Activated CD4-positive, alpha-beta T cell treated with anti-CD3 and anti-CD28 coated beads, Interleukin-2, amount 10 ng/mL, durations not matched to agents 24 days and 14 days (primary cell): Measurements from ENCODE around the gene TIAM1. TPM values are rescaled to one million over a fixed set of nuclear protein-coding genes. Genes with fewer than 3 reads are reported as not detected.

ENCODE experiments used
- DNase-seq: peaks from one replicate; pipeline ENCODE4 v3.0.0; 2022
- H3K27ac Mint-ChIP-seq: one replicate; pipeline ENCODE4 v1.8.0; 2022; ENCODE audit warnings: mild to moderate bottlenecking, mixed read lengths
- H3K27me3 Mint-ChIP-seq: one replicate; pipeline ENCODE4 v1.8.0; 2022; ENCODE audit warnings: mixed read lengths
- H3K36me3 Mint-ChIP-seq: one replicate; pipeline ENCODE4 v1.8.0; 2022; ENCODE audit warnings: low read depth, mild to moderate bottlenecking, mixed read lengths
- H3K4me1 Mint-ChIP-seq: one replicate; pipeline ENCODE4 v1.8.0; 2021; ENCODE audit warnings: mixed read lengths
- H3K4me3 Mint-ChIP-seq: one replicate; pipeline ENCODE4 v1.8.0; 2022; ENCODE audit warnings: mild to moderate bottlenecking, moderate library complexity, mixed read lengths
- H3K9me3 Mint-ChIP-seq: one replicate; pipeline ENCODE4 v1.8.0; 2021; ENCODE audit warnings: mixed read lengths
- intact Hi-C: fragments of 100-400 bp; cut with micrococcal nuclease; formaldehyde crosslinking; loops from one replicate; pipeline ENCODE4 v1.15.1; 2023
- total RNA-seq: library from RNA; stranded (reverse); gene quantifications from 2 replicates; pipeline ENCODE4 v1.2.3, GENCODE V29; 2022

The TIAM1 gene
- total RNA-seq, 1 donor from 2014 or later: 104 TPM

GRCh38 chr21:31298618-31299269 is 45.3 kb downstream of the TIAM1 start:
- Mint-ChIP-seq H3K4me3 (no peak overlapping the region), H3K4me1 (peaks cover 28% of the 10 kb centered on the region), H3K27me3 (no peaks in the 10 kb centered on the region), H3K9me3 (peaks cover 4% of the 10 kb centered on the region), H3K36me3 (peaks cover 18% of the 10 kb centered on the region), H3K27ac (no peak overlapping the region)
- intact Hi-C loops: no loop called here
- no peak for DNase-seq

DNA sequence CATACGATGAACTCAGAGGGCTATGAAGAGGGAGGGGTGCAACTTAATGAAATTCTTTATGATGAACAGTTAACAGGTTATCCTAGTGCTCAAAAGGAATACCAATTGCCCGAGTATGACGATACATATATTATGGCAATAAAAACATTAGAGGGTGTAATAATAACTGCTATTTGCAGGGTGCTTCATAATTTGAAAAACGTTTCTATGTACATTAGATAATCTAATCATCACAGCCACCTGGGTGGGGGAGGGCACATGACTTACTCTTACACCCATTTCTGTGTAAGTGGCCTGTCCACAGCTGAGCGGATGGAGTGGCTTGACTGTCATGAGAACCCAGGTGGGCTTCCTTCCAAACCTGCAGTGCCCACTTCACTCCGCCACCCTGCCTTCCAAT is 46.3 kb downstream of the TIAM1 start:
- H3K4me3 Mint-ChIP-seq: no peak overlapping the region
- H3K36me3 Mint-ChIP-seq: peaks cover 24% of the 10 kb centered on the region
- H3K27ac Mint-ChIP-seq: no peak overlapping the region
- peaks cover 33% of the 10 kb centered on the region for H3K4me1 Mint-ChIP-seq
- intact Hi-C loops: no loop called here
- no peak for DNase-seq
- peaks cover 8% of the 10 kb centered on the region for H3K9me3 Mint-ChIP-seq
- no peaks in the 10 kb centered on the region for H3K27me3 Mint-ChIP-seq

DNA sequence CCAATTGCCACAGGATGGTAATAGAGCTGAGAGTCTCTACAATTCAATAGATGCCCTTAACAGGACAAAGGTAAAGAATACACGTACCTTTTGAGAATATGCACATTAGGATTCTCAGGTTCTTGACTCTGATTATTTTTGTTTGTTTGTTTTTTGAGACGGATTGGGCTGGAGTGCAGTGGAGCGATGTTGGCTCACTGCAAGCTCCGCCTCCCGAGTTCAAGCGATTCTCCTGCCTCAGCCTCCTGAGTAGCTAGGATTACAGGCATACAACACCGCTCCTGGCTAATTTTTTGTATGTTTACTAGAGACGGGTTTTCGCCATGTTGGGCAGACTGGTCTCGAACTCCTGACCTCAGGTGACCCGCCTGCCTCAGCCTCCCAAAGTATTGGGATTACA is 48.4 kb downstream of the TIAM1 start:
- Mint-ChIP-seq H3K4me1 (peaks cover 45% of the 10 kb centered on the region), H3K36me3 (peaks cover 34% of the 10 kb centered on the region)

GRCh38 chr21:31294691-31295090 is 49.4 kb downstream of the TIAM1 start:
- Mint-ChIP-seq H3K27ac (no peak overlapping the region), H3K36me3 (peaks cover 37% of the 10 kb centered on the region), H3K4me3 (no peak overlapping the region), H3K27me3 (no peaks in the 10 kb centered on the region), H3K9me3 (peaks cover 8% of the 10 kb centered on the region), H3K4me1 (peaks cover 46% of the 10 kb centered on the region)
- intact Hi-C loops: loop anchor here (1.0 to 2.0 kb wide), 5 partner anchors 32 to 576 kb away; partner anchors contain the start of genes KRTAP21-3, SOD1 and TIAM1
- DNase-seq: no peak

More for the DNA sequence above, 48.4 kb downstream of the TIAM1 start:
- Mint-ChIP-seq H3K4me3 (no peak overlapping the region), H3K27me3 (no peaks in the 10 kb centered on the region), H3K9me3 (peaks cover 8% of the 10 kb centered on the region), H3K27ac (no peak overlapping the region)
- intact Hi-C loops: loop anchor here (2.0 kb wide), 1 partner anchor 259 kb away; no protein-coding TSS in a partner anchor
- DNase-seq: no peak

GRCh38 chr21:31293986-31294385 is 50.1 kb downstream of the TIAM1 start:
- intact Hi-C loops: loop anchor here (1.0 to 2.0 kb wide), 5 partner anchors 32 to 576 kb away; partner anchors contain the start of genes KRTAP21-3, SOD1 and TIAM1
- peak overlapping the region; percentile 54 for H3K4me3 Mint-ChIP-seq
- DNase-seq: peak; percentile 58
- peaks cover 36% of the 10 kb centered on the region for H3K36me3 Mint-ChIP-seq
- peak overlapping the region; percentile 87 for H3K27ac Mint-ChIP-seq
- peaks cover 8% of the 10 kb centered on the region for H3K9me3 Mint-ChIP-seq
- H3K4me1 Mint-ChIP-seq: peaks cover 44% of the 10 kb centered on the region
- no peaks in the 10 kb centered on the region for H3K27me3 Mint-ChIP-seq

- intact Hi-C loops: no loop called here
- H3K4me1 Mint-ChIP-seq: peaks cover 36% of the 10 kb centered on the region
- H3K36me3 Mint-ChIP-seq: peaks cover 41% of the 10 kb centered on the region
- no peak for DNase-seq
- H3K27ac Mint-ChIP-seq: no peak overlapping the region
- no peaks in the 10 kb centered on the region for H3K27me3 Mint-ChIP-seq
- peaks cover 18% of the 10 kb centered on the region for H3K9me3 Mint-ChIP-seq
- H3K4me3 Mint-ChIP-seq: no peak overlapping the region
These were observed 53.3 kb downstream of the TIAM1 start for GRCh38 chr21:31290765-31291164.

GRCh38 chr21:31289702-31290101 is 54.4 kb downstream of the TIAM1 start:
- Mint-ChIP-seq H3K9me3 (peaks cover 18% of the 10 kb centered on the region), H3K27me3 (no peaks in the 10 kb centered on the region), H3K36me3 (peaks cover 45% of the 10 kb centered on the region), H3K4me3 (no peak overlapping the region), H3K27ac (no peak overlapping the region), H3K4me1 (peaks cover 37% of the 10 kb centered on the region)
- DNase-seq: no peak
- intact Hi-C loops: no loop called here

DNA sequence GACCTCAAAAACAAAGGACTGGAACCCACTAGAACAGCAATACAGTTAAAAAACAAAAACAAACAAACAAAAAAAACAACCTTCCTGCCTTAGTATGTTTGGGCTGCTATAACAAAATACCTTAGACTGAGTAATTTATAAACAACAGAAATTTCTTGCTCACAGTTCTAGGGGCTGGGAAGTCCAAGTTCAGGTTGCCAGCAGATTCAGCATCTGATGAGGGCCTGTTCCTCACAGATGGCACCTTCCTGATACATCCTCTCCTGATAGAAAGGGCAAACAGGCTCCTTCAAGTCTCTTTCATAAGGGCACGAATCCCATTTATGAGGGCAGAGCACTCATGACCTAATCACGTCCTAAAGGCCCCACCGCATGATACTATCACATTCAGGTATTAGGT is 55.9 kb downstream of the TIAM1 start:
- intact Hi-C loops: no loop called here
- Mint-ChIP-seq H3K9me3 (peaks cover 16% of the 10 kb centered on the region), H3K27me3 (no peaks in the 10 kb centered on the region), H3K36me3 (peaks cover 38% of the 10 kb centered on the region), H3K4me1 (peaks cover 26% of the 10 kb centered on the region), H3K4me3 (no peak overlapping the region), H3K27ac (no peak overlapping the region)
- no peak for DNase-seq

DNA sequence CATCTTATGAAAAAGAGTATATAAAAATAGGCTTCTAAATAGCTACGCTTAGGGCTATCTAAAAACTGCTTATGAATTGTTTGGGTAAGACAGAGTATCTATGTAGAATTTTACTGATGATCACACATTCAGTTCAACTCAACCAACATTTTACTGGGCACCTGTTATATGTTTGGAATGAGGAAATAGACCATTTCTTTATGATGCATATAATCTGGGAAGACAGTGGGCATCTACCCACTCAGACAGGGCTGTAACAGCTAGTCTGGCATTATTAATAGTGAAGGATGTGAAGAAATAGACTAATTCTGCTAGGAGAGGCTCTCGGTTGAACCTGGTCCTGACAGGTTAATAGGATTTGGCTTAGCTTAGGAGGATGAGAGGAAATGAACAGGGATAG is 56.9 kb downstream of the TIAM1 start:
- Mint-ChIP-seq H3K27ac (no peak overlapping the region), H3K9me3 (peaks cover 14% of the 10 kb centered on the region), H3K36me3 (peaks cover 34% of the 10 kb centered on the region), H3K4me3 (no peak overlapping the region), H3K4me1 (peaks cover 30% of the 10 kb centered on the region), H3K27me3 (no peaks in the 10 kb centered on the region)
- no peak for DNase-seq
- intact Hi-C loops: no loop called here

GRCh38 chr21:31286621-31287020 is 57.4 kb downstream of the TIAM1 start:
- no peak for DNase-seq
- no peak overlapping the region for H3K27ac Mint-ChIP-seq
- intact Hi-C loops: no loop called here
- peaks cover 25% of the 10 kb centered on the region for H3K4me1 Mint-ChIP-seq
- peaks cover 16% of the 10 kb centered on the region for H3K9me3 Mint-ChIP-seq
- no peaks in the 10 kb centered on the region for H3K27me3 Mint-ChIP-seq
- peaks cover 34% of the 10 kb centered on the region for H3K36me3 Mint-ChIP-seq
- no peak overlapping the region for H3K4me3 Mint-ChIP-seq

- no peak overlapping the region for H3K4me3 Mint-ChIP-seq
- H3K4me1 Mint-ChIP-seq: peaks cover 21% of the 10 kb centered on the region
- H3K9me3 Mint-ChIP-seq: peaks cover 19% of the 10 kb centered on the region
- H3K27ac Mint-ChIP-seq: no peak overlapping the region
- no peaks in the 10 kb centered on the region for H3K27me3 Mint-ChIP-seq
- intact Hi-C loops: no loop called here
- no peak for DNase-seq
- H3K36me3 Mint-ChIP-seq: peaks cover 30% of the 10 kb centered on the region
These were observed 59.2 kb downstream of the TIAM1 start for GRCh38 chr21:31284797-31285397.

DNA sequence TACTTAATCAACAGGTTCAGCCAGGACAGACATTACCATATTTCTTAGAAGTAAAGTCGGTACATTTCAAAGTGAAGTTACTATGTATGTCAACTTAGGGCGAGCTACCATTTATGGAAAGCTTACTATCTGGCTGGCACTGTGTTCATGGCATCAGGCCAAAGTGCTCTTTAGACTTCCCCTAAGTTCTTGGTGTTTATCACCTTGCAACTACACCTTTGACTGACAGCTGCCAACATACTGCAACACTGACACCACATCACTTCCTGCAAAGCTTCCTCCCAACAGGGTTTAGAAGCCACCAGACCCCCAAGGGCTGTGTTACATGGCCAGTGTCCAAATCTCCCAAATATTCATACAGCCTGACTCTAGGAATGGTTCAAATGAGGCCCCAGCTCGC is 61.0 kb downstream of the TIAM1 start:
- Mint-ChIP-seq H3K27me3 (no peaks in the 10 kb centered on the region), H3K27ac (no peak overlapping the region), H3K4me3 (no peak overlapping the region), H3K4me1 (peaks cover 22% of the 10 kb centered on the region), H3K9me3 (peaks cover 13% of the 10 kb centered on the region), H3K36me3 (peaks cover 27% of the 10 kb centered on the region)
- no peak for DNase-seq
- intact Hi-C loops: no loop called here

DNA sequence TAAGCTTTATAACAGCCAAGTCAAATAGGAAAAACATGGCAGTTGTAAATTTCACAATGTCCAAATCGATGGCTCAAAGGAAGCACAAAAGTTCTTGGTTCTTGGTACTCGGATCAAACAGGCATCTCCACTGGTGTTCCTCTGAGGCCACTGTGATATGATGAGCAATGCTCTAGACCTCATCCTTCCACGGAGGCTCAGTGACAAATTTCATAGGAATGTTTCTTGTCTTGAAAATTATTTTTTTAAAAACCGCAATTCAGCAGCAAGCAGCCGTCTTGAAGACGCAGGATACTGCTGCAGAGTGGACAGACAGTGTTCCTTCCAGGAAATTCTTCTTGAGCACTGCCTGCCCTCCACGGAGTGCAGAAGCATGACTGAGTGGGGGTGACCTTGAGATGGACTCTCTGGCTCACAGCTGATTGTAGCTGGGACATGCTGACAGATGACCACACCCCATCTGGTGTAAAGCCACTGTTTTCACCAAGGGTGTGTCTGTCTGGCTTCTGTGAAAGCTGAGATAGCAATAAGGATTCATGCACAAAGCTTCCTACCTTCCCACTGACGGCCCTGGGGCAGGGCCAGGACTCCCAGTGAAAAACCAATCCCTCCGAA is 61.9 kb downstream of the TIAM1 start:
- Mint-ChIP-seq H3K27me3 (no peaks in the 10 kb centered on the region), H3K4me1 (peaks cover 19% of the 10 kb centered on the region), H3K27ac (peak overlapping the region; percentile 16), H3K9me3 (peaks cover 7% of the 10 kb centered on the region), H3K36me3 (peaks cover 21% of the 10 kb centered on the region), H3K4me3 (no peak overlapping the region)
- intact Hi-C loops: no loop called here
- DNase-seq: no peak

GRCh38 chr21:31281561-31281960 is 62.5 kb downstream of the TIAM1 start:
- intact Hi-C loops: no loop called here
- DNase-seq: no peak
- Mint-ChIP-seq H3K36me3 (peaks cover 20% of the 10 kb centered on the region), H3K9me3 (peaks cover 5% of the 10 kb centered on the region), H3K4me3 (no peak overlapping the region), H3K27me3 (no peaks in the 10 kb centered on the region), H3K4me1 (peaks cover 18% of the 10 kb centered on the region), H3K27ac (no peak overlapping the region)
